Measurements from ENCODE around the gene GALC. TPM values are rescaled to one million over a fixed set of nuclear protein-coding genes. Genes with fewer than 3 reads are reported as not detected.

The GALC gene
- total RNA-seq, 1 donor from 2014 or later: 21.2 TPM

DNA sequence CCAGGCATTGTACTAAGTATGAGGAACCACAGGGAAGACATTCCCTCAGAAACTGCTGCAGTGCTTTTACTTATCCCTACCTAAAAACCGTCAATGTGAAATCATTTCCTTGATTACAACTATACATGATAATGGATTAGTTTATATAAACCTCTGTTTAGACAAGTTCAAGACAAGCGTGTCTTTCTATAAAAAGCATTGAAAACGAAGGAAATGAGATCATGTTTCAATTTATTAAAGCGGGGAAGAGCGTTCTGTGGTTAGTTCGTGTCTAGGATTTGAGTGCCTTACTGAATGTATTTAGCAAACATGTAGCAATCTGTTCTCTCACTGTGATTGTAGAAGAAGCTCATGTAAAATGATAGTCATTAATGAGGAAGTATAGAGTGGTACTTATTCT, 37.5 kb downstream of the GALC start:
- Histone ChIP-seq H3K79me2 (ENCODE audit: insufficient read depth, low read length) (no peaks in the 10 kb centered on the region), H3K36me3 (ENCODE audit: insufficient read depth, low read length) (no peaks in the 10 kb centered on the region), H3K4me1 (ENCODE audit: insufficient read depth, low read length) (no peaks in the 10 kb centered on the region), H3K4me2 (ENCODE audit: low read length) (peak overlapping the region; percentile 32), H3K4me3 (ENCODE audit: insufficient read depth, low read depth, low read length) (no peak overlapping the region), H3K9ac (ENCODE audit: low read length) (no peak overlapping the region), H2AFZ (ENCODE audit: low read depth, low read length) (no peak overlapping the region), H3K9me3 (ENCODE audit: insufficient read depth, low read depth, low read length) (no peaks in the 10 kb centered on the region), H3K27me3 (ENCODE audit: insufficient read depth, low read length) (no peaks in the 10 kb centered on the region), H3K27ac (ENCODE audit: low read depth, low read length) (no peak overlapping the region), H4K20me1 (ENCODE audit: insufficient read depth, low read length) (no peaks in the 10 kb centered on the region)
- Mint-ChIP-seq H3K4me1 (ENCODE audit: low read depth, unreplicated experiment) (peaks cover 2% of the 10 kb centered on the region), H3K27me3 (ENCODE audit: low read depth, unreplicated experiment) (no peaks in the 10 kb centered on the region), H3K9me3 (ENCODE audit: unreplicated experiment) (no peaks in the 10 kb centered on the region), H3K36me3 (ENCODE audit: low read depth, unreplicated experiment) (no peaks in the 10 kb centered on the region), H3K4me3 (ENCODE audit: unreplicated experiment) (no peak overlapping the region), H3K27ac (ENCODE audit: unreplicated experiment) (no peak overlapping the region)
- TF ChIP-seq, protein P1, sequence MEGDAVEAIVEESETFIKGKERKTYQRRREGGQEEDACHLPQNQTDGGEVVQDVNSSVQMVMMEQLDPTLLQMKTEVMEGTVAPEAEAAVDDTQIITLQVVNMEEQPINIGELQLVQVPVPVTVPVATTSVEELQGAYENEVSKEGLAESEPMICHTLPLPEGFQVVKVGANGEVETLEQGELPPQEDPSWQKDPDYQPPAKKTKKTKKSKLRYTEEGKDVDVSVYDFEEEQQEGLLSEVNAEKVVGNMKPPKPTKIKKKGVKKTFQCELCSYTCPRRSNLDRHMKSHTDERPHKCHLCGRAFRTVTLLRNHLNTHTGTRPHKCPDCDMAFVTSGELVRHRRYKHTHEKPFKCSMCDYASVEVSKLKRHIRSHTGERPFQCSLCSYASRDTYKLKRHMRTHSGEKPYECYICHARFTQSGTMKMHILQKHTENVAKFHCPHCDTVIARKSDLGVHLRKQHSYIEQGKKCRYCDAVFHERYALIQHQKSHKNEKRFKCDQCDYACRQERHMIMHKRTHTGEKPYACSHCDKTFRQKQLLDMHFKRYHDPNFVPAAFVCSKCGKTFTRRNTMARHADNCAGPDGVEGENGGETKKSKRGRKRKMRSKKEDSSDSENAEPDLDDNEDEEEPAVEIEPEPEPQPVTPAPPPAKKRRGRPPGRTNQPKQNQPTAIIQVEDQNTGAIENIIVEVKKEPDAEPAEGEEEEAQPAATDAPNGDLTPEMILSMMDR (IDR thresholded peaks at IDR 0.05; ENCODE audit: insufficient read depth, low read depth, low read length): no peak
- no peak for TF ChIP-seq EZH2 (IDR thresholded peaks at IDR 0.05; ENCODE audit: insufficient read depth, low read length)
- DNase-seq (ENCODE audit: low read depth) (no peak), FAIRE-seq (no peak)

DNA sequence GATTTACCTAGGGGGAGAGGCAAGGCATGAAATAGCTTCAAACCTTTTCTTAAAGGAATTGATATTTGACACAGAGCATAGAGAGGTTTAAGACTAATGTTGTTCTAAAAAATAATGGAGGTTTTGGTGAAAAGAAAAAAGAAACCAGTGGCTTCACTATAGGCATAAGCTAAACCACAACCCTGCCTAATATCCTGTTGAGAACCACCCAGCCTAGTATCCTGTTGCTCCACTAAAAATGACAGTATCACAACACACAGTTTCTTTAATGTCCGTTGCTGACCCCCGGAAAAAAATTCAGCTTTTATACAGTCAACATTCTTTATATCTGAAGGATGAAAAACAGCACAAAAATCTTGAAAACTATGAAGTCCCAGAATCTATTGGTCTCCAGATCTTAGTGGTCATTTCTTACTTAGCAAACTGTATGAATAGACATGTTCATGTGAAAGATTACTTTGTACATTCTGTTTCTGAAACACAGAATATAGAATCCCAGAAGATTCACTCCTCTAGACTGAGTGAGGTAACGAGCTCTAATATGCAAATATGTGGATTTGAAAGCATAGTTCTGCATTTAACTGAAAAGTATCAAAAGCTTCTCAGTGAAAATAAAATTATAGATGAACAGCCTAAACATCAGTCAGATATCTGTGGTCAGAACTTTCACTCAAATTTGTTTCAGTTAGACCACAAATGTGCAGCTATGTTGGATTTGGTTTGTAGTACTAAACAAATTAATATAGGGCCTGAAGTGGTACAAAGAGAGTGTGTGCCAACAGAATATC, 40.5 kb downstream of the GALC start:
- no peak overlapping the region for H3K4me3 Mint-ChIP-seq (ENCODE audit: unreplicated experiment)

More for the DNA sequence above, 40.5 kb downstream of the GALC start:
- Histone ChIP-seq H3K4me3 (ENCODE audit: insufficient read depth, low read depth, low read length) (no peak overlapping the region), H2AFZ (ENCODE audit: low read depth, low read length) (no peak overlapping the region), H3K4me2 (ENCODE audit: low read length) (no peak overlapping the region), H3K27ac (ENCODE audit: low read depth, low read length) (no peak overlapping the region), H3K9ac (ENCODE audit: low read length) (no peak overlapping the region), H3K27me3 (ENCODE audit: insufficient read depth, low read length) (no peaks in the 10 kb centered on the region), H4K20me1 (ENCODE audit: insufficient read depth, low read length) (no peaks in the 10 kb centered on the region), H3K4me1 (ENCODE audit: insufficient read depth, low read length) (no peaks in the 10 kb centered on the region), H3K36me3 (ENCODE audit: insufficient read depth, low read length) (peaks cover 3% of the 10 kb centered on the region), H3K9me3 (ENCODE audit: insufficient read depth, low read depth, low read length) (no peaks in the 10 kb centered on the region), H3K79me2 (ENCODE audit: insufficient read depth, low read length) (no peaks in the 10 kb centered on the region)
- no peak overlapping the region for H3K27ac Mint-ChIP-seq (ENCODE audit: unreplicated experiment)
- no peaks in the 10 kb centered on the region for H3K9me3 Mint-ChIP-seq (ENCODE audit: unreplicated experiment)
- no peaks in the 10 kb centered on the region for H3K36me3 Mint-ChIP-seq (ENCODE audit: low read depth, unreplicated experiment)
- DNase-seq (ENCODE audit: low read depth): no peak
- no peak for FAIRE-seq
- peaks cover 2% of the 10 kb centered on the region for H3K4me1 Mint-ChIP-seq (ENCODE audit: low read depth, unreplicated experiment)
- no peak for TF ChIP-seq EZH2 (IDR thresholded peaks at IDR 0.05; ENCODE audit: insufficient read depth, low read length)
- TF ChIP-seq, protein P1 (IDR thresholded peaks at IDR 0.05; ENCODE audit: insufficient read depth, low read depth, low read length): no peak
- no peaks in the 10 kb centered on the region for H3K27me3 Mint-ChIP-seq (ENCODE audit: low read depth, unreplicated experiment)

Measured in astrocyte (in vitro differentiated cells and primary cell).